ENCODE results near the gene ANKRD50. TPM values are rescaled to one million over a fixed set of nuclear protein-coding genes. Genes with fewer than 3 reads are reported as not detected.

The ANKRD50 gene
- total RNA-seq, 6 experiments from 2014 or later: 17.1 to 23.2 (median 18.2) TPM

- Mint-ChIP-seq H3K27me3 (ENCODE audit: insufficient read depth) (no peaks in the 10 kb centered on the region), H3K9me3 (no peaks in the 10 kb centered on the region), H3K4me3 (no peak overlapping the region), H3K4me1 (ENCODE audit: low read depth) (peaks cover 65% of the 10 kb centered on the region), H3K27ac (no peak overlapping the region), H3K36me3 (ENCODE audit: low read depth) (peaks cover 14% of the 10 kb centered on the region; the same call in 1 of the 2 replicates)
- no peak for DNase-seq
- TF ChIP-seq CTCF (IDR thresholded peaks at IDR 0.05): no peak
Measured at GRCh38 chr4:124637321-124637720, 75.2 kb downstream of the ANKRD50 start.

GRCh38 chr4:124636788-124637187 is 75.7 kb downstream of the ANKRD50 start:
- Mint-ChIP-seq H3K27ac (no peak overlapping the region; the same call in 1 of the 2 replicates), H3K36me3 (ENCODE audit: low read depth) (peaks cover 14% of the 10 kb centered on the region; the same call in 1 of the 2 replicates), H3K27me3 (ENCODE audit: insufficient read depth) (no peaks in the 10 kb centered on the region), H3K4me3 (no peak overlapping the region), H3K9me3 (no peaks in the 10 kb centered on the region), H3K4me1 (ENCODE audit: low read depth) (peaks cover 65% of the 10 kb centered on the region)
- no peak for TF ChIP-seq CTCF (IDR thresholded peaks at IDR 0.05)
- no peak for DNase-seq

DNA sequence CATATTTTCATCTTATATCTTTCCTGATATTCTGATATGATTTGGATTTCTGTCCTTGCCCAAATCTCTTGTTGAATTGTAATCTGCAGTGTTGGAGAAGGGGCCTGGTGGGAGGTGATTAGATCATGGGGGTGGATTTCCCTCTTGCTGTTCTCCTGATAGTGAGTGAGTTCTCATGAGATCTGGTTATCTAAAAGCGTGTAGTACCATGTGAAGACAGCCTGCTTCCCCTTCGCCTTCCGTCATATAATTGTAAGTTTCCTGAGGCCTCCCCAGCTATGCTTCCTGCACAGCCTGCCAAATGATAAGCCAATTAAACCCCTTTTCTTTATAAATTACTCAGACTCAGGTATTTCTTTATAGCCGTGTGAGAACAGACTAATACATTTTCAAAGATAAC is 77.2 kb downstream of the ANKRD50 start:
- H3K4me1 Mint-ChIP-seq (ENCODE audit: low read depth): peaks cover 69% of the 10 kb centered on the region

DNA sequence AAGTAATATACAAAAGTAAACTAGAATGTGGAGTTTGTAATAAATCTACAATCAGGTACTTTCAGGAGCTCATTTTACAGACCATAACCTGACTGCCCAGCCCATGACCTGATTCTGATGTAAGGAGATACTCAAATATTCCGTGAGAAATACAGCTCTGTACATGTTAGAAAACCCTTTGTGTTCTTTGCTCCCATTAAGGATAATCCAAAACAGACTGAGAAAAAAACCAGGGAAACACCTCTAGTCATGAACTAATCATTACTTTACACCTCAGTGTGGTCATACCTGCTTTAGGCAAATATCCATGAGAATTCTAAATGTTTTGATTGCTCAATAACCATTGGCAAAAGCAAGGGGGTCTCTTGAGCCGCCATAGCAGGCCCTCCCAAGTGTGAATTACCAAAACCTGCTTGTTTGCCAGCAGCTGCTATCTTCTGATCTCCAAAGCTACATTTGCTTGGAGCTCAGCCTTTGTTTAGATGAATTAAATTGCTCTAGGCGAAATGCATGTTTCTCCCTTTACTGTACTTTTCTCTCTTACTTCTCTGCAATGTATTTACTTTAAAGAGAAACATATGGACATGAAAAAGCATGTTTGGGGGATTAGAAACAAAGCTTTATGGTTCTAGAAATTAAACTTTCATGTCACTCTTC is 79.1 kb downstream of the ANKRD50 start:
- Mint-ChIP-seq H3K27ac (peak overlapping the region; percentile 52), H3K36me3 (ENCODE audit: low read depth) (peaks cover 6% of the 10 kb centered on the region; the same call in 1 of the 2 replicates), H3K4me1 (ENCODE audit: low read depth) (peaks cover 56% of the 10 kb centered on the region), H3K9me3 (no peaks in the 10 kb centered on the region), H3K27me3 (ENCODE audit: insufficient read depth) (no peaks in the 10 kb centered on the region), H3K4me3 (peak overlapping the region; percentile 32)
- TF ChIP-seq CTCF (IDR thresholded peaks at IDR 0.05): no peak
- peak; percentile 48 for DNase-seq

More for the DNA sequence above, 77.2 kb downstream of the ANKRD50 start:
- Mint-ChIP-seq H3K36me3 (ENCODE audit: low read depth) (peaks cover 14% of the 10 kb centered on the region; the same call in 1 of the 2 replicates), H3K4me3 (no peak overlapping the region), H3K27me3 (ENCODE audit: insufficient read depth) (no peaks in the 10 kb centered on the region), H3K9me3 (no peaks in the 10 kb centered on the region), H3K27ac (no peak overlapping the region)
- no peak for TF ChIP-seq CTCF (IDR thresholded peaks at IDR 0.05)
- no peak for DNase-seq

- Mint-ChIP-seq H3K27ac (peak overlapping the region; percentile 67), H3K4me1 (ENCODE audit: low read depth) (peaks cover 53% of the 10 kb centered on the region), H3K36me3 (ENCODE audit: low read depth) (peaks cover 1% of the 10 kb centered on the region; the same call in 1 of the 2 replicates), H3K27me3 (ENCODE audit: insufficient read depth) (no peaks in the 10 kb centered on the region), H3K4me3 (no peak overlapping the region), H3K9me3 (no peaks in the 10 kb centered on the region)
- no peak for DNase-seq
- TF ChIP-seq CTCF (IDR thresholded peaks at IDR 0.05): no peak
Measured at GRCh38 chr4:124632439-124632838, 80.1 kb downstream of the ANKRD50 start.
